HG03432 (cell line): ENCODE measurements around the gene STAG1.
"Not testable (repeated sequence)": the region's sequence is repeated elsewhere in the genome, so short reads cannot be mapped to it uniquely, and the experiment has no call there.

ENCODE experiments used
- ATAC-seq: cut with Tn5 transposase; IDR thresholded peaks from one replicate; pipeline ENCODE4 v1.9.1; 2021; ENCODE audit warnings: mild to moderate bottlenecking, moderate library complexity; ENCODE audit not compliant: unreplicated experiment

STAG1 gene

DNA sequence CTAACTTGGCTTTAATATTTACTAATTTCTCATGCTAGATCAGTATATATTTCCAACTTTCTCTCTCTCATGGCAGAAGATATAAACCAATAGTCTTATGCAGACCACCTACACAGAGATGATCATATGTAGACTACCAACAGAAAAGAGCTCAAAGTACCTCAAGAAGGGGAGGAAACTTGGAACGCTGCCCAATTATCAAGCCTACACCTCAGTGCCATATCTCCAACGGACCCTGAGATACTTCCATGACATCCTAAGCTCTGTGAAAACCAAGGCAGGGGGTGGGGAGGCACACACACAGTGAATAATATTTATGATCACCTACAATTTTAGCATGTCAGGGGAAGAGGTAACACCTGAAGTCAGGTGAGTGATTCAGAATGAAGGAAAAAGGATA, 100.6 kb downstream of the STAG1 start:
- ATAC-seq: no peak

DNA sequence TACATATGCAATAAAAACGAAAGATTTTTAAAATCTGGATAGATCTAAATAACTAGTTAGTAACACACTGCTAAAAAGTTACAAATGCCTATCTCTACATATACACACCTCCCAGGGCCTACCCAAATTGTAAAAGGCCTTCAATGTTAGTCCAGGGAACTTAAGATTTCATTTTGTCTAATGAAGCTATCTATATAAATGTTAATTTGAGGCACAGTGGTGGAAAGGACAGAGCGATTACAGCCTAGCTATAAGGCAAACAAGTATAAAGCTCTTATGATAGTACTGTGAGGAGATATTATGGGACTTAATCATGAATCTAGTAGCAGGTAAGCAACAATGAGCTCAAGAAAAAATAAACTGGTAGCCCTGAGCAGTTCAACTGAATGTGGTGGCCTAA, 101.7 kb downstream of the STAG1 start:
- no peak for ATAC-seq

DNA sequence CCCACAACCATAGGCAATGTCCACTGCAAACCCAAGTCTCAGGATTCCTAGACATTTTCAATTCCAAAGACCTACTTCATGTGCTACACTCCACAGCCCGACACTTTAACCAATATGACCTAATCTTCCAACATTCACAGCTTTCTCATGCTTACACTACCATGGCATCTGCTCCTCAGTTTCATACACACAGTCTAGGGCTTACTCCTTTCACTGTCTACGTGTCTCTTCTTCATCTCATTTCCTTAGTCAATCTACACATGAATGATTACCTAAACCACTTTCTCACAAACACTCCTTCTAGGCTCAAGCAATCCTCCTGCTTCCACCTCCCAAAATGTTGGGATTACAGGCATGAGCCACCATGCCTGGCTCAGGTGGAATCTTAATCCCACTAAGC, 106.3 kb downstream of the STAG1 start:
- peak; percentile 87 for ATAC-seq

DNA sequence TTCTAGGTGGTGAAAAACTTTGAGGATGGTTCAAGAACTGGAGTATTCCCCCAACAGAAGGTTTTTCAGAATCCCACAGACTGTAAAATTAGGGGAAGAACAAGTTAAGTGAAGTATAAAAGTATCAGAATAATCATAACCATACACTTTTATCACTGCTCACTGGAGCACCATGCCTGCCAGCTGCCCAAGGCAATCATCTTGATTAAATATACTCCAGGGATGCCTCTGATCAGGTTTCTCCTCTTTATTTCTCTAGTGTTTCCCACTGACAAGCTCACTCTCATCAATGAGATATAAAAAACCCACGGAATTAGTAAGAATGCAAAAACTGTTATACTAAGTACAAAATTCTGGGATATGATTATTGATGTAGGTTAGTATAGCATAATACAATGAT, 108.0 kb downstream of the STAG1 start:
- ATAC-seq: no peak

DNA sequence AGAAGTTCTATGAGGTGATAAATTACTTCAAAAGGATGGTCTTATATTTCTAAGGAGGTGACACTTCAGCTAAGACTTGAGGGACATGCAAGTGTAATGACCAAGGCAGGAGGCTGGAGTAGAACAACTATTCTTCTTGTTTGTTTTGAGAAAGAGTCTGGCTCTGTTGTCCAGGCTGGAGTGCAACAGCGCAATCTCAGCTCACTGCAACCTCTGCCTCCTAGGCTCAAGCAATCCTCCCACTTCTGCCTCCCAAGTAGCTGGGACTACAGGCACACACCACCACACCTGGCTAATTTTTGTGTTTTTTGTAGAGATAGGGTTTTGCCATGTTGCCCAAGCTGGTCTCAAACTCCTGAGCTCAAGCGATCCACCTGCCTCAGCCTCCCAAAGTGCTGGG, 108.8 kb downstream of the STAG1 start:
- ATAC-seq: not testable (repeated sequence)

DNA sequence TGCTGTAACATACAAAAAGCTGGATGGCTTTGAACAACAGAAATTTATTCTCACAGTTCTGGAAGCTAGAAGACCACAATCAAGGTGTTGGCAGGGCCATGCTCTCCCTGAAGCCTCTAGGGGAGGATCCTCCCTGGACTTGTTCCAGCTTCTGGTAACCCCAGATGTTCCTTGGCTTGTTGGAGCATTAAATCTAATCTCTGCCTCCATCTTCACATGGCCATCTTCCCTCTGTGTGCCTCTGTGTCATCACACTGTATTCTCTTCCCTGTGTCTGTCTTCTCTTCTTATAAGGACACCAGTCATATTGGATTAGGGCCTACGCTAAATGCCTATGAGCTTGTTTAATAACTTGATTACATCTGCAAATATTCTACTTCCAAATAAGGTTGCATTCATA, 109.5 kb downstream of the STAG1 start:
- no peak for ATAC-seq

DNA sequence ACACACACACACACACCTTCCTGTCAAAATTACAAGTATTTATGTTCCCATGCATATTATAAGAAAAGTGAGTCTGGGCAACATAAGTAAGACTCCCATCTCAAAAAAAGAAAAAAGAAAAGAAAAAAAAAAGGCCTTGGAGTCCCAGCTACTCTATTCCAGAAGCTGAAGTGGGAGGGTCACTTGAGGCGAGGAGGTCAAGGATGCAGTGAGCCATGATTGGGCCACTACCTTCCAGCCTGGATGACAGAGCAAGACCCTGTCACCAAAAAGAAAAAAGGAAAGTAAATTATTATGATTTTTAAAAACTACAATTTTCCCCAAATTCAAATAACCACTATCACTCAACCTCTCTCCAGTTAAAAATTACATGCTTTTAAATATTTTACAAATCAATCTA, 113.1 kb downstream of the STAG1 start:
- no peak for ATAC-seq

DNA sequence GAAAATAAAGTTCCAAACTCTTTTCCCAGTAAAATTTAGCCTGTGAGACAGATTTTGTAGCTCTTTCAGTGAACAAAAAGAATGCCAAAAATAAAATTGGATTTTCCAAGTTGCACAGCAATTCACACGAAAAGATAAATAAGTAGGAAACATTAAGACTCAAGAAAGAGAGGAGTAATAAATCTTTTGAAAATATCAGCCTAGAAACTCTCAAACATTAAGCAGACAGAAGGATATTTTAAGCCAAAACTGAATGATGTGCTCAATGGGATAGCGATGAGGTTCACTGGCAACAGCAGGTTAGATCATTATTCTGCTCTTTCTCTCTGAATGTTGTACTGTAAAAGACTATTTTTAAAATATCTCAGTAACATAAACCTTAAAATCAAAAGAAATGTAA, 115.0 kb downstream of the STAG1 start:
- no peak for ATAC-seq

DNA sequence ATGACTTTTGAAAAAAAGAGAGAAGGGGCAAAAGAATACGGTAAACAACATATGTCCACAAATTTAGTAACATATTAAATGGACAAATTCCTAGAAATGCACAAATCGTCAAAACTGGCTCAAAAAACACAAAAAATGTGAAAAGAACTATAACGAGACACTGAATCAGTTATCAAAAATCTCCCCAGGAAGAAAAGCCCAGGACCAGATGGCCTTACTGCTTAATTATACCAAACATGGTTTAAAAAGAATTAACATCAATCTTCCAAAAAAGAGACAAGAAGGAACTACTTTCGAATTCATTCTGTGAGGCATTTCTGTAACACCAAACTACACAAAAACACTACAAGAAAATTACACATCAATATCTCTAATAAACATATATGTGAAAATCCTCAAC, 117.4 kb downstream of the STAG1 start:
- ATAC-seq: no peak

DNA sequence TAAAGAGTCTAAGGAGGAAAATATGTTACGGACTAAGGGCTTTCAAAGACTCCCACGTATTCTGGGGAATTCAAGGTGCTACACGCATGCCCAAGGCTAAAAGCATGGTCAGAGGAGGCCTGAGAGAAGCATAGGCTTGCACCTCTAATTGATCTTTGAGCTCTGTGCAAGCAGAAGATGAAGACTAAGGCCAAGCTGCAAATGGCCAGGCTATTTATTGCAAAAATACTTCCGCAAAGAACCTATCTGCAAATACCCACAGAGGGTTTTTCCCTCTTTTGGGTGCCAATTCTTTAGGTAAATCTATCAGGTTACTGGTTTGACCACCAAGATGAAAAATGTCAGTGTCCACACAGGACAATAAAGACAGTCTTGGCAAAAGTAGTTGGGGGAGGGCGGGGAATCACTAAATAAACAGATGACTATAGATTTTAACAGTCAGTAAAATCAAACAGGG, 119.5 kb downstream of the STAG1 start:
- ATAC-seq: no peak

DNA sequence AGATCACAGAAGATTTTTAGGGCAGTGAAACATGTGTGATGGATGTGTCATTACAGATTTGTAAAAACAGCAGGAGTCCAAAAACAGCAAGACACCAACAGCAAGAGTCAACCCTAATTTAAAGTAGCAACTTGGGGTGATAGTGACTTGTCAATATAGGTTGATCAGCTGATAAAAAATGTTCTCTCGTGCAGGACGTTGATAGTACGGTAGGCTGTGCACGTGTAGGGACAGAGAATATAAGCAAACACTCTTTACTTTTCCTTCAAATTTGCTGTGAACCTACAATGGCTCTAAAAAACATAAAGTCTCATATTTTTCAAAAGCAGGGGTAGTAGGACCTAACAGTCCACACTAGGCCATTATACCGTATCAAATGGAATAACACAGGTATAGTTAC, 120.8 kb downstream of the STAG1 start:
- ATAC-seq: no peak

DNA sequence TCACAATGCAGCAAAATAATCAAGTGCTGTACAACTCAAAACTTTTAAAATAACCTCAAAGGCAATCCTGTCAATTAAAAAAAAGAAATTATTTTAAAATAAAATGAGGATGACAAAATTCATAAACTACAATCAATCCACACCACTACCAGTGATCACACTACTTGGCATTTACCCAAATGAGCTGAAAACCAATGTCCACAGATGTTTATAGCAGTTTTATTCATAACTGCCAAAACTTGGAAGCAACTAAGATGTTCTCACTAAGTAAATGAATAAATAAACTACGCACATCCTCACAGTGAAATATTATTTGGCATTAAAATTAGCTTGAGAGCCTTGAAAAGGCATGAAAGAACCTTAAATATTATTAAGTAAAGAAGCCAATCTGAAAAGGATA, 121.3 kb downstream of the STAG1 start:
- ATAC-seq: no peak

DNA sequence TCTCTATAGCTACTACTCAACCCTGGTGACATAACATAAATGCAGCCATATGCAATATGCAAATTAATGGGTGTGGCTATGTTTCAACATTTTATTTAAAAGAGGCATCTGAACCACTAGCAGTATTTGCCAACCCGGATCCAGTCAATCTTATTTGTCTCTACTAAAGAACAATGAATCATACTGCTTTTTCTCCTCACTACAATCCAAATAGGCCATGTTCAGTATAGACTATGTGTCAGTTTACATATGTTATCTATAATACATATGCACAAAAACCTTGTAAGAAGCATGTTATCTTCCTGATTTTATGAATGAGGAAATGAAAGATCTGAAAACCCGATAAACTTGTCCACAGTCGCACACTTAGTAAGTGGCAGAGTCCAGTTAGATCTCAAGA, 125.7 kb downstream of the STAG1 start:
- ATAC-seq: no peak

DNA sequence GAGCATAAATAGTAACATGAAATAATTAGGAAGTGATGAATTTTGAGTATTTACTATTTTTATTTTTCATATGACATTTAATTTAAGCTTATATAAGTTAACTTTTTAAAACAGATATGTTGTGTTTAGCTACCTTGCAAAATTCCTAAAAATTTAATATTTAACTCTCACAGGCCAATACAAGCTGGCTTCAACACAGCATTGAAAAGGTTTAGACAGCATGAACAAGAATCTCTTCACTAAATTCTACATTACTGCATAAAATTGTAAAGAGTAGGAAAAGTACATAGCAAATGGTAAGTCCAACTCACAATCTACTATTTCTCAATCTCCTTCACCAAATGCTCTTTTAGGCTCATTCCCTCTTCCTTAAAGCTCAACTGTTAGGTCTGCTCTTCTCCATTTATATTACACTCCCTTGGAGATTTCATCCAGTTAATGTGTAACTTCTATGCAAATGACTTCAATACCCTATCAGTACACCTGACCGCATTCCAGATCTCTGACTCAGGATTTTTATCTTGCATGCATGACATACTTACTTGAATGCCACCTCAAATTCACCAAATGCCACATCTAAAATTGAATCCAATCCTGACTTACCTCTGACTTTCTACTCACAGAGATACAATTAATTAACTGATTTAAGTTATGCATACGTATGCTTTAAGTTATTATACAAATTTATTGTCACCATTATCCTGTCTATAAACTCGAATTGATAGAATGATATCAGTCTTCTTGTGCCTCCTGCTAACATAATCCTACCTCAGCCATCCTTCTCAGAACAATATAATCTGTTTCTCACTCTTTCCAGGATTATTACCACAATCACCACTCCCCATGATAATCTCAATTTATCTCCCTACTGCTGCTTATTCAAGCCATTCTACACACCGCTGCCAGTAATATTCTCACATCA, 127.0 kb downstream of the STAG1 start:
- ATAC-seq: no peak

DNA sequence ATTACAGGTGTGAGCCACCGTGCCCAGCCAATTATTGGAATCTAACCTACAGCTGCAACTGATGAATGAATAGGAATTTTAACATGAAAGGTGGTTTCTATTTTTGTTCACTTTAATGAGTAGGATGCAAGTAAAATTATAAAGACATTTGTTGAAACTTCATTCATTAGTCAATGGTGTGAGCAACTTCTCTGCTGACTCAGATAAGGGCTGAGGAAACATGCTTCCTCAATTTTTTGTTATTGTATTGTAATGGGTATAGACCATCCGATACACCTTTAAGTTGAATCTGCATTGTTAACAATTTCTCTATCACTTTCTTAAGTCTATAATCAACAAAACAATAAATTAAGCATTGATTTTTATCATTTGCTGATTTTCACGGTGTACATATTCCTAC, 127.8 kb downstream of the STAG1 start:
- no peak for ATAC-seq

DNA sequence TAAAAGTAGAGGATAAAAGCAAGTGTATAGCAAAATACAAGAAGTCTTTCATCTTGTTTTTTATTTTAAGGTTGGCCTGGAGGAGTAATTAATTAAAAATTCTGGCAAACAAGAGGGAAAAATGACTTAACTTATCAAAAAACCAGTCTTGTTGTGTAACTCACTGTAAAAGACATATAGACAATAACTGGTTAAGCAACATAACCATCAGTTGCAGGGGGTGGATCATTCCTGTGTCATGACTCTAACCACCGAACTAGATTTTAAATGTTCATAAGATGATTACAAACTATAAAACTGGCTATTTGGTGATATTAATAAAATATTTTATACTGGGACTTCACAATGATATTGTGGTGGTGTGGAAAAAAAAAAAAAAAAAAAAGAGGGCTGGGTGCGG, 130.6 kb downstream of the STAG1 start:
- ATAC-seq: no peak

DNA sequence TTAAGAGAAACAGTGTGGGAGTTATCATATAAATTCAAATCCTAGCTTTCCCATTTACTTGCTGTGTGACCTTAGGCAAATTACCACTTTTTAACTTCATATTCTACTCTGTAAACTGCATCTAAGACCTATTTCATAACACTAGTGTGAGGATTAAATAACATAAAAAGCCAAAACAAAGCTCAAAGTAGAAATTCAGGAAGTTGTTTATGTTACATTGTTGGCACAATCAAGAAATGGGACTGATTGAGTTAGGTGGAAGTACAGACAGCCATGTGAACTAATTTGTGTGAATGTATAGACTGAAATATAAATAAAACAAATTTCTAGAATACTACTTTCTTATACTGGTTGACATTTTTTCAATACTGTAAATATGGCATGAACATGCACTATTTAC, 131.7 kb downstream of the STAG1 start:
- no peak for ATAC-seq

DNA sequence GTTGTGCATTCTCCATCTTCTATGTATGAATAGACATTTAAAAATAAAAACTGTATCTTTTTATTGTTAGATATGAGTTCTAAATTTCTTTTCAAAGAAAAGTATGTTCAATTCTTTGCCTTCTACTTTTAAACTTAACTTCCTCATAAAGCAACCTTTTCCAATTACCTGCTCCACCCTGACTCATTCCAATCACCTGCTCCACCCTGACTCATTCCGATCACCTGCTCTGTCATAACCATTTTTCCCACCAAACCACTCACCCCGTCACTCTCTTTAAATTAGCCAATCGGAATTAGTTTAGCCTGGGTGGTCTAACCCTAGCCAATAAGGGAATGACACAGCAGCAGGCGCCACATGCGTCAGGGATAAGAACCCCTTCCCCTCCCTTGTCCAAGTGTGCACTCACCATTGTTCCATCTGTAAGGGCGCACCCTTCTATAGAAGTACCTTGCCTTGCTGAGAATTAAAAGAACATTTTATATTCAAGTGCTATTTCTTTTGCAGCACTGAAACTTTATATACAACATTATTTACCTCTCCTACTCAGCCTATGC, 134.1 kb downstream of the STAG1 start:
- ATAC-seq: not testable (repeated sequence)

DNA sequence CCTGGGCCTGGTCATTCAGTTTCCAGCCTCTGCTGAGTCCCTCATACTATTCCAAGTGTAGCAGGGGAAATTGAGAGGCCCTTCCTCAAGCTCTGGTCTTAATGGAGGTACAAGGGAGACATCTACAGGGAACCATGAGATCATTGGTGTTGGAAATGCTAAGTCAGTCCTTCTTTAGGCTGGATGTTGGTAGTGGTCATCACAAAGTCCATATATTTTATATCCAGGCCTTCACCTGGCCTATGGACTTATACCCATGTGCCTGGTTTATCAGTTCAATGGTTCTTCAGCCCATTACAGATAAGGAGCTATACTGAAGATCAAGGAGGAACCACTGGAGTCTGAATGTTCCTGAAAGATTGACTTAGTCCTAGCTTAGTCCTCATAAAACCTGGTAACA, 135.0 kb downstream of the STAG1 start:
- ATAC-seq: no peak

DNA sequence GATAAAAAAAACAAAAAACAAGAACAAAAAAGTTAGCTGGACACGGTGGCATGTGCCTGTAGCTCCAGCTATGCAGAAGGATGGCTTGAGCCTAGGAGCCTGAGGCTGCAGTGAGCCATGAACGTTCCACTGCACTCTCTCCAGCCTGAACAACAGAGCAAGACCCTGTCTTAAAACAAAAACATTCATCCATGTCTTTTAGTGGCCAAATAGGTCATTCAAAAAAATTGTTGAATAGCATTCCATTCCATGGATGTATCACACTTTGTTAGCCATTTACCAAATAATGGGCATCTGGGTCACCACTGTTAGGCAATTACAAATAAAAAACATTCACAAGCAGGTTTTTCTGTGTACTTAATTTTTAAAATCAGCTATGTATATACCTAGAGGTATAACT, 139.7 kb downstream of the STAG1 start:
- ATAC-seq: no peak

DNA sequence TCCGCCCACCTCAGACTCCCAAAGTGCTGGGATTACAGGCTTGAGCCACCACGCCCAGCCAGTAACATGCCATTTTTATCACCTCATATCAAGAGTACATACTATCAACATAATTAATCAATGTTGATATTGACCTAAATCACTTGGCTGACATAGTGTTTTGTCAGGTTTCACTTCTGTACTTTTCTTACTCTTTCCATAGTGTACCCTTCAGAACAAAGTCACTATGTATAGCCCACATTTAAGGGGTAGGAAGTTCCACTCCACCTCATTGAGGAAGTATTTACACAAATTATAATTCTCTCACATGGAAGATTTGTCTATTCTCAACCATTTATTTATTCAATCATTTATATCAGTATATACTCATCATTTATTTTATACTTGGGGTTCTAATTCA, 145.2 kb downstream of the STAG1 start:
- ATAC-seq: no peak

DNA sequence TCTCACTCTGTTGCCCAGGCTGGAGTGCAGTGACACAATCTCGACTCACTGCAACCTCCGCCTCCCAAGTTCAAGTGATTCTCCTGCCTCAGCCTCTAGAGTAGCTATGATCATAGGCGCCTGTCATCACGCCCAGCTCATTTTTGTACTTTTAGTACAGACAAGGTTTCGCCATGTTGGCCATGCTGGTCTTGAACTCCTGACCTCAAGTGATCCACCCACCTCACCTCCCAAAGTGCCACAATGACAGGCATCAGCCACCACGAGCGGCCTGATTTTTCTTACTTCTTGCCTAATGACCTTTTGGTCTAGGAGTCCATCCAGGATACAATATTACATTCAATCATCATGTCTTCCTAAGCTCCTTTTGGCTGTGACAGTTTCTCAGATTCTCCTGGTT, 146.0 kb downstream of the STAG1 start:
- not testable (repeated sequence) for ATAC-seq

DNA sequence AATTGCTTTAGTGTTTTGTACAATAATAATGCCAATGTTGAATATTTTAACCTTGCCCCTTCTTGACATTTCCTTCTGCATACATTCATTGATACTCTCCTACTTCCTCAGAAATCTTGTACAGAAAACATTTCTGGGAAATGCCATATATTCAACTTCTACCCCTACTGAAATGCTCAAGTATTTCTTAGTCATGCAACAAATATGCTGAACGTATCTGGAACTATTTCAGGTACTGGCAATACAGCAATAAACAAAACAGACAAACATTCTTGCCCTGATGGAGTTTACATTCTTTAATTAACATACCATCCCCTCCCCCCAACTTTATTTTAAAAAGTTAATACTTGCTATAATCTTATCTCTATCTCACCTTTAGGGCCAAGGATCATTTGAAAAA, 147.2 kb downstream of the STAG1 start:
- ATAC-seq: no peak
